Loucy (cell line): ENCODE measurements around the gene ZNF284.

Experiments
- H2AFZ ChIP-seq: fragments of 200-600 bp; sonication (generic); 2 replicates; pipeline ENCODE4 v1.6.0; 2016; ENCODE audit warnings: antibody characterized with exemption, mild to moderate bottlenecking, low read length, moderate library complexity
- H3F3A ChIP-seq: fragments of 200-600 bp; 2 replicates; pipeline ENCODE4 v1.6.0; 2016; ENCODE audit warnings: antibody characterized with exemption, low read depth, mild to moderate bottlenecking
- H3K27me3 ChIP-seq: fragments of 200-600 bp; sonication (generic); 2 replicates; pipeline ENCODE4 v1.6.1; 2014; ENCODE audit warnings: low read length, mild to moderate bottlenecking; ENCODE audit not compliant: insufficient read depth, poor library complexity, severe bottlenecking
- H3K36me3 ChIP-seq: fragments of 200-600 bp; sonication (generic); 2 replicates; pipeline ENCODE4 v1.6.1; 2016; ENCODE audit warnings: low read length; ENCODE audit not compliant: insufficient read depth
- H3K4me1 ChIP-seq: fragments of 200-600 bp; sonication (generic); 2 replicates; pipeline ENCODE4 v1.5.1; 2014; ENCODE audit warnings: low read length, mild to moderate bottlenecking; ENCODE audit not compliant: insufficient read depth, poor library complexity, severe bottlenecking
- H3K4me2 ChIP-seq: fragments of 200-600 bp; sonication (generic); 2 replicates; pipeline ENCODE4 v1.6.0; 2014; ENCODE audit warnings: antibody characterized with exemption, low read length, low read depth, mild to moderate bottlenecking; ENCODE audit not compliant: poor library complexity, severe bottlenecking
- H3K4me3 ChIP-seq: fragments of 200-600 bp; sonication (generic); 2 replicates; pipeline ENCODE4 v1.5.1; 2014; ENCODE audit warnings: low read length, mild to moderate bottlenecking, mixed read lengths; ENCODE audit not compliant: poor library complexity, severe bottlenecking
- H3K79me2 ChIP-seq: fragments of 200-600 bp; sonication (generic); 2 replicates; pipeline ENCODE4 v1.6.1; 2014; ENCODE audit warnings: low read length; ENCODE audit not compliant: insufficient read depth
- H3K9ac ChIP-seq: fragments of 200-600 bp; sonication (generic); 2 replicates; pipeline ENCODE4 v1.6.0; 2014; ENCODE audit warnings: mild to moderate bottlenecking, low read depth, low read length, moderate library complexity; ENCODE audit not compliant: poor library complexity, severe bottlenecking
- H3K9me2 ChIP-seq: fragments of 200-600 bp; sonication (generic); replicated peaks from 2 replicates; pipeline ENCODE4 v1.6.1; 2016; ENCODE audit warnings: low read depth, low read length, mixed read lengths
- H3K9me3 ChIP-seq: fragments of 200-600 bp; sonication (generic); 2 replicates; pipeline ENCODE4 v1.6.1; 2014; ENCODE audit warnings: mild to moderate bottlenecking, antibody characterized with exemption, low read length, low read depth; ENCODE audit not compliant: insufficient read depth
- H4K20me1 ChIP-seq: fragments of 200-600 bp; sonication (generic); 2 replicates; pipeline ENCODE4 v1.6.0; 2014; ENCODE audit warnings: antibody characterized with exemption, low read length, mild to moderate bottlenecking; ENCODE audit not compliant: insufficient read depth, poor library complexity, severe bottlenecking
- EZH2phosphoT487 ChIP-seq: fragments of 200-600 bp; IDR thresholded peaks from 2 replicates; pipeline ENCODE4 v1.6.1; 2018; ENCODE audit warnings: antibody characterized with exemption, mild to moderate bottlenecking, moderate library complexity, borderline replicate concordance
- TF ChIP-seq, protein P1 (sequence below): fragments of 200-600 bp; sonication (generic); conservative IDR thresholded peaks from 2 replicates; pipeline ENCODE4 v1.5.1; 2014; ENCODE audit warnings: mild to moderate bottlenecking, antibody characterized with exemption, low read length

ZNF284 gene

GRCh38 chr19:44109458-44109857, 37.5 kb downstream of the ZNF284 start:
- Histone ChIP-seq H3K27me3 (no peaks in the 10 kb centered on the region), H3K79me2 (peaks cover 10% of the 10 kb centered on the region), H3K36me3 (peaks cover 21% of the 10 kb centered on the region; the same call in 1 of the 2 replicates), H2AFZ (no peak overlapping the region), H3K4me3 (no peak overlapping the region), H4K20me1 (no peaks in the 10 kb centered on the region), H3K9me3 (peaks cover 17% of the 10 kb centered on the region; the same call in 1 of the 2 replicates), H3K9ac (no peak overlapping the region), H3K4me2 (no peak overlapping the region), H3K9me2 (no peaks in the 10 kb centered on the region), H3F3A (no peaks in the 10 kb centered on the region), H3K4me1 (peaks cover 5% of the 10 kb centered on the region)
- TF ChIP-seq EZH2phosphoT487 = no peak
- TF ChIP-seq, protein P1, sequence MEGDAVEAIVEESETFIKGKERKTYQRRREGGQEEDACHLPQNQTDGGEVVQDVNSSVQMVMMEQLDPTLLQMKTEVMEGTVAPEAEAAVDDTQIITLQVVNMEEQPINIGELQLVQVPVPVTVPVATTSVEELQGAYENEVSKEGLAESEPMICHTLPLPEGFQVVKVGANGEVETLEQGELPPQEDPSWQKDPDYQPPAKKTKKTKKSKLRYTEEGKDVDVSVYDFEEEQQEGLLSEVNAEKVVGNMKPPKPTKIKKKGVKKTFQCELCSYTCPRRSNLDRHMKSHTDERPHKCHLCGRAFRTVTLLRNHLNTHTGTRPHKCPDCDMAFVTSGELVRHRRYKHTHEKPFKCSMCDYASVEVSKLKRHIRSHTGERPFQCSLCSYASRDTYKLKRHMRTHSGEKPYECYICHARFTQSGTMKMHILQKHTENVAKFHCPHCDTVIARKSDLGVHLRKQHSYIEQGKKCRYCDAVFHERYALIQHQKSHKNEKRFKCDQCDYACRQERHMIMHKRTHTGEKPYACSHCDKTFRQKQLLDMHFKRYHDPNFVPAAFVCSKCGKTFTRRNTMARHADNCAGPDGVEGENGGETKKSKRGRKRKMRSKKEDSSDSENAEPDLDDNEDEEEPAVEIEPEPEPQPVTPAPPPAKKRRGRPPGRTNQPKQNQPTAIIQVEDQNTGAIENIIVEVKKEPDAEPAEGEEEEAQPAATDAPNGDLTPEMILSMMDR = no peak

- TF ChIP-seq EZH2phosphoT487 = no peak
- TF ChIP-seq, protein P1 = no peak
- no peak overlapping the region for H2AFZ ChIP-seq
- H4K20me1 ChIP-seq = no peaks in the 10 kb centered on the region
- H3K4me3 ChIP-seq = peak overlapping the region; percentile 78
- H3K36me3 ChIP-seq = peaks cover 6% of the 10 kb centered on the region; the same call in 1 of the 2 replicates
- H3K9ac ChIP-seq = peak overlapping the region; percentile 83
- peaks cover 8% of the 10 kb centered on the region; the same call in 1 of the 2 replicates for H3K9me3 ChIP-seq
- H3K9me2 ChIP-seq = no peaks in the 10 kb centered on the region
- peaks cover 13% of the 10 kb centered on the region for H3K4me1 ChIP-seq
- peaks cover 13% of the 10 kb centered on the region for H3K79me2 ChIP-seq
- no peaks in the 10 kb centered on the region for H3K27me3 ChIP-seq
- no peaks in the 10 kb centered on the region for H3F3A ChIP-seq
- peak overlapping the region; percentile 80 for H3K4me2 ChIP-seq
Measured at GRCh38 chr19:44111910-44112463, 40.0 kb downstream of the ZNF284 start.

DNA sequence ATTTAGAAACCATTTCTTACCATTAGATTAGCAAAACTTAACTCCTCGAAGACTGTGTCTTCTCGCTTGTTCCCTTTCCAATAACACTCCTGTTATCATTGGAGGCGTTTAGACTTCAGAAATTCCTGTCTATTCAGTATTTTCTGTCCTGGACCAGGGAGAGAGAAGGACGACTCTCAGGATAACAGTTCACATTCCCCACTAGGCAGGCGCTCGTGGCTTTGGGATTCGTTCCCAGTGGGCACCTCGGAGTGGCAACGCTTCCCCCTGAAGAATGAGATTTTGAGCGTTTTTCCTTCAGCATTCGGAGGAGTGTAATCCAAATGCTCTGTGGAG, 40.8 kb downstream of the ZNF284 start:
- Histone ChIP-seq H3K79me2 (peaks cover 13% of the 10 kb centered on the region), H3K27me3 (no peaks in the 10 kb centered on the region), H3K36me3 (no peaks in the 10 kb centered on the region), H3K9me2 (no peaks in the 10 kb centered on the region), H3F3A (no peaks in the 10 kb centered on the region), H3K9me3 (0 out of 2 replicates have a peak, but pooled peaks cover 4% of the 10 kb centered on the region), H3K4me3 (peak overlapping the region; percentile 78), H3K4me1 (peaks cover 13% of the 10 kb centered on the region), H4K20me1 (no peaks in the 10 kb centered on the region), H2AFZ (peak overlapping the region; percentile 96), H3K9ac (peak overlapping the region; percentile 83), H3K4me2 (peak overlapping the region; percentile 80)
- TF ChIP-seq EZH2phosphoT487 = no peak
- TF ChIP-seq, protein P1 = no peak
